ENCODE data around the gene IL22RA1.

DNA sequence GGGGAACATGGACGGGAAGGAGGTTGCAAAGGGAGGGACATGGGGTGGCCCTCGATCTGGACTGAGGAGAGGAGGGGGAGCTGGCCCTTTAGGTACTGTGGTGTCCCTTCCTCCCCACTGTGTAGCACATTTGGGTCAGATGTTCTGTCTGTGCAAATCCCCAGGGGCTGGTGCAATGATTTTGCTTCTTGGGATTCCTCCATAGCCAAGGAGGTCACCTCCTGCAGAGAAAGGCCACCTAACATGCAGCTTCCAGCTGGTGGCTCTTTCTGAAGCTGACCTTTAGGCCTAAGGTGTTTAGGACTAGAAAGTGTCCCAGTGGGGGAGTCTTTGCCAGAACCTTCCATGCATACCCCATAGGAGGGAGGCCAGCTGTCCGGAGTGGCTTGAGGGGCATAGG lies 22.0 kb downstream of the IL22RA1 start:
- TF ChIP-seq POLR2A (IDR thresholded peaks at IDR 0.05) (no peak), EP300 (IDR thresholded peaks at IDR 0.05) (no peak)
- TF ChIP-seq, protein P1, sequence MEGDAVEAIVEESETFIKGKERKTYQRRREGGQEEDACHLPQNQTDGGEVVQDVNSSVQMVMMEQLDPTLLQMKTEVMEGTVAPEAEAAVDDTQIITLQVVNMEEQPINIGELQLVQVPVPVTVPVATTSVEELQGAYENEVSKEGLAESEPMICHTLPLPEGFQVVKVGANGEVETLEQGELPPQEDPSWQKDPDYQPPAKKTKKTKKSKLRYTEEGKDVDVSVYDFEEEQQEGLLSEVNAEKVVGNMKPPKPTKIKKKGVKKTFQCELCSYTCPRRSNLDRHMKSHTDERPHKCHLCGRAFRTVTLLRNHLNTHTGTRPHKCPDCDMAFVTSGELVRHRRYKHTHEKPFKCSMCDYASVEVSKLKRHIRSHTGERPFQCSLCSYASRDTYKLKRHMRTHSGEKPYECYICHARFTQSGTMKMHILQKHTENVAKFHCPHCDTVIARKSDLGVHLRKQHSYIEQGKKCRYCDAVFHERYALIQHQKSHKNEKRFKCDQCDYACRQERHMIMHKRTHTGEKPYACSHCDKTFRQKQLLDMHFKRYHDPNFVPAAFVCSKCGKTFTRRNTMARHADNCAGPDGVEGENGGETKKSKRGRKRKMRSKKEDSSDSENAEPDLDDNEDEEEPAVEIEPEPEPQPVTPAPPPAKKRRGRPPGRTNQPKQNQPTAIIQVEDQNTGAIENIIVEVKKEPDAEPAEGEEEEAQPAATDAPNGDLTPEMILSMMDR (IDR thresholded peaks at IDR 0.05), result no peak
